ENCODE measurements around the gene CTAGE6. TPM values are rescaled to one million over a fixed set of nuclear protein-coding genes. Genes with fewer than 3 reads are reported as not detected.
"Not testable (repeated sequence)": the region's sequence is repeated elsewhere in the genome, so short reads cannot be mapped to it uniquely, and the experiment has no call there.

CTAGE6 gene
- total RNA-seq, 4 donors from 2014 or later = 0.40 TPM; not detected in 3

GRCh38 chr7:143715543-143716193 lies 41.8 kb downstream of the CTAGE6 start:
- H3K27ac ChIP-seq; H3K4me3 ChIP-seq (replicated peaks in 1 of 3); intact Hi-C loops (cut with DNase I); H3K27me3 ChIP-seq; H3K9me3 ChIP-seq; DNase-seq; H3K36me3 ChIP-seq; H3K4me1 ChIP-seq: not testable (repeated sequence)

- intact Hi-C loops (cut with DNase I); H3K4me3 ChIP-seq (replicated peaks in 1 of 3); H3K9me3 ChIP-seq; DNase-seq; H3K27ac ChIP-seq; H3K27me3 ChIP-seq; H3K4me1 ChIP-seq; H3K36me3 ChIP-seq: not testable (repeated sequence)
- WGBS, 2 donors = no CpG with 5 or more reads among the region's 11 CpGs
These were observed 42.7 kb downstream of the CTAGE6 start for GRCh38 chr7:143714581-143715454.

GRCh38 chr7:143712381-143712780 lies 45.1 kb downstream of the CTAGE6 start:
- H3K36me3 ChIP-seq; H3K9me3 ChIP-seq; DNase-seq; H3K27me3 ChIP-seq; H3K27ac ChIP-seq; H3K4me1 ChIP-seq; H3K4me3 ChIP-seq (replicated peaks in 1 of 3); intact Hi-C loops (cut with DNase I): not testable (repeated sequence)
- 77% methylated on average over 2 of the region's 5 CpGs; no CpG with 5 or more reads in 1 of the 2 donors for WGBS, 2 donors

GRCh38 chr7:143711727-143712324 lies 45.7 kb downstream of the CTAGE6 start:
- intact Hi-C loops (cut with DNase I); H3K9me3 ChIP-seq; H3K27ac ChIP-seq; H3K4me1 ChIP-seq; H3K4me3 ChIP-seq (replicated peaks in 1 of 3); DNase-seq; H3K27me3 ChIP-seq; H3K36me3 ChIP-seq: not testable (repeated sequence)
- WGBS, 2 donors = 100% methylated on average over 1 of the region's 4 CpGs; no CpG with 5 or more reads in 1 of the 2 donors

- H3K4me1 ChIP-seq; H3K9me3 ChIP-seq; DNase-seq; H3K4me3 ChIP-seq (replicated peaks in 1 of 3); H3K36me3 ChIP-seq; H3K27ac ChIP-seq; intact Hi-C loops (cut with DNase I); H3K27me3 ChIP-seq: not testable (repeated sequence)
- WGBS, 2 donors = no CpG with 5 or more reads among the region's 5 CpGs
These were observed 47.6 kb downstream of the CTAGE6 start for GRCh38 chr7:143709895-143710294.

Small RNAs within 50 kb of the gene (small RNA-seq; reads per million reads assigned to genes)
- gene RNU6-267P = not detected

Other genes with a start within 250 kb of the CTAGE6 start
- 1 to 10 TPM in 3 of 4 donors, not detected in 1; 1.0 to 5.9 (median 3.3) TPM for gene CTAGE15, start 185.9 kb downstream of the CTAGE6 start, total RNA-seq
- 1 to 10 TPM; 1.0 to 2.4 (median 1.8) TPM for gene TCAF2, start 136.7 kb downstream of the CTAGE6 start, total RNA-seq
- gene TCAF1, start 144.5 kb upstream of the CTAGE6 start, total RNA-seq = 10 to 100 TPM; 55.2 to 70.0 (median 58.8) TPM
- not detected for gene OR2F2, start 177.5 kb upstream of the CTAGE6 start, total RNA-seq
- not detected for gene OR2F1, start 197.1 kb upstream of the CTAGE6 start, total RNA-seq
- not detected for gene OR6B1, start 242.6 kb upstream of the CTAGE6 start, total RNA-seq